GM18526 (cell line): ENCODE results near the gene SRSF2.

ENCODE experiments used
- POLR2A ChIP-seq: IDR thresholded peaks from 3 replicates; pipeline ENCODE4 v1.6.1; 2011; ENCODE audit not compliant: insufficient read length; ENCODE audit errors: extremely low read depth

SRSF2 gene

DNA sequence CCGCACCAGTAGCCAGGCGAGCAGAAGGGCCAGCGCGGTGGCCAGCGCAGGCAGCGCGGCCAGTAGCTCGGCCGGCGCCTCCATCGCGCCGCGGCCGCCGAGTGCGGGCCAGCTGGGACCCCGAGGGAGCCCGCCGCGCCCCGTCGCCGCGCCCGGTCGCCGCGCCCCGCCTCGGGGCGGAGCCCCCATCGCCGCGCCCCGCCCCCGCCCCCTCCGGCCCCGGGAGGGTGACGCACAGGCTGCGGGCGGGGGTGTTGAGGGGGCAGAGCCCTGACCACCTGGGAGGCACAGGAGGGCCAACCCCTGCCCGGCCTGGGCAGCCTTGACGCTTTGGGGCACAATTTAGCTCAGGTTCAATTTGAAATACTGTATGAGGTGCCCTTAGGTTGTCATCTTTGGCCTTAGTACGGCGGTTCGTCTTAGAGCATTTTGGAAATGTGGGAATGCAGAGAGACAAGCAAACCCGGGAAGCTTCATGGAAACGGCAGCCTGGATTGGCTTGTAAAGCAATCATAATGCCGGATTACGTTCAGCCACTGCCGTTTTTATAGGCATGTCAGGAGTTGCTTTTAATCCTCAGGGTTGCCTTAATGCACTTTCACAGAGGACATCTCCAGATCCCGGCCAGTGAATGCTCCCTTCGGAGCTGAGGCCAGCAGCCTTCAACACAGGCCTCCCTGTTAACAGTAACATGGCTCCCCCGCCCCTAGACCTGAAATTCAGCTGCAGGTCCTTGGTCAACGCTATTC, 26.1 kb downstream of the SRSF2 start, which contains the start of gene MXRA7:
TSS of gene MXRA7 (minus strand) at position 103 of the 749 bp plus-strand sequence. CDS start at position 84, 19 bp downstream.
- TF ChIP-seq POLR2A = no peak

DNA sequence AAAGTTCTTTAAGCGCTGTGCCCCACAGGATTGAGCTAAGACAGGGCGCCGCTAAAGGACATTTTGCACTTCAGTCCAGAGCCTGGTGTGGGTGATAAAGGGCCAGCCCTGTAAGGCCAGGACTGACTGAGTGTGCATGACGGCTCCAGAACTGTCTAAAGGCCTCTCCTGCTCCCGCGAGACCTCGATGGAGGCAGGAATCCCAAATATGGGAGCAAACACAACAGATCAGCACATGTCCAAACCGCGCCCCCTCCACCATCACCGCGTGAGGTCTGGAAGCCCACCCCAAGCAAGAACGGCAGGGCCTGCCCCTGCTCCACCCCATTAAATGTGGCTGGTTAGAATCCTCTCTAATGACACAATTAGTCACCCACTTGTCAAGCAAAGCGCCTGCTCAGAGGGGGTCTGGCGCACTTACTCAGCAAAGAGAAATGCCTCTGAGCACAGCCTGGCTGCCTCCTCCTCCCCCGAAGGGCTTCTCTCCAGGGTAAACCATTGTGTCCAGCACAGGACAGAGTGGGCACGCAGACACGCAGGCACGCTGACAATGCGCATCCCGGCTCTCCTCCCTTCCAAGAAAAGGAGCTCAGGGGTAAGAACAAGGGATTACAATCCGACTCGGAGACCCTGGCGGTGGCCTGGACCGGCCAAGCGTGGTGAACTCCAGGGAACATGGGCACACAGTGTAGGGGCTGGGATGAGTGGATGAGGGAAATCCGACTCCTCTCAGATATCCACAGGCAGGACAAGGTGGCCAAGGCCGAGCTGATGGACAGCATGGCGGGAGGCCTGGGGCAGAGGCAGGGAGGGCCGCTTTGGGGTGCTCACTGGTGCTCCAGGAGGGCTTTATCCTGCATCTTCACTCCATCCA, 27.8 kb downstream of the SRSF2 start:
- no peak for TF ChIP-seq POLR2A

DNA sequence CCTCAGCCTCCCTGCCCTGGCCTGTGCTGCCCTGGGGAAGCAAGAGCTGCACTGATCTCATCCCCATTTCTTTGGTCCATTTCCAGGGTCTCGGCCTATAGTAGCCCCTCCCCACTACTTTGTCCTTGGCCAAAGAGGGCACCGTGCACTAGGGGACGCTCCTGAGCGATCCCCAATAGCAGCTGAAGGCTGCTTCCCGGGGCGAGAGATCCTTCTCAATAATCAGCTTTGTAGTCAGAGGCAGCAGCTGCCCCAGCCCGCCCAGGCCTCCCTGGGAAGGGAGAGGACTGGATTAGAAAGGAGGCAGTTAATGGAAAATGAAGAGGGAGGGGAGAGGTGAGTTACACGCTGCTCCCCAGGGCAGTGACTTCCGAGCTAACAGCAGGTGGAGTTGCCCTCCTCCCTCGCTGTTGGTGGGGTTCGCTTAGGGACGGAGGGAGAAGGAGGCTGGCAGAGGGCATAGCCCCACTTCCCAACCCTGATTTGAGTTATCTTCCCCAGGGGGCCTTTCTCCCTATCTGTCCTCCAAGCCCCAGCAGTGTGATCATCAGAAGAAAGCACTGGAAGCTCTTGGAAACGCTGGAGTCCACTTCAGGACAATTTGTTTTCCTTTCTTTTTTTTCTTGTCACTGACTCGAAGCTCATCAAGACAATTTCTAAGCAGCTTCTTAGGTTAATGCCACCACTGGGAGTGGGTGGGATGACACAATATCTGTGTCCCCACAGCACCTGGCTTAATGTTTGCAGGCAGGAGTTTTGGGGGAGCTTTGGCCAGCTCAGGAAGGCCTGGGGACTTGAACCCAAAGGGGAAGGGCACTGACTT, 28.9 kb downstream of the SRSF2 start:
- TF ChIP-seq POLR2A = no peak

DNA sequence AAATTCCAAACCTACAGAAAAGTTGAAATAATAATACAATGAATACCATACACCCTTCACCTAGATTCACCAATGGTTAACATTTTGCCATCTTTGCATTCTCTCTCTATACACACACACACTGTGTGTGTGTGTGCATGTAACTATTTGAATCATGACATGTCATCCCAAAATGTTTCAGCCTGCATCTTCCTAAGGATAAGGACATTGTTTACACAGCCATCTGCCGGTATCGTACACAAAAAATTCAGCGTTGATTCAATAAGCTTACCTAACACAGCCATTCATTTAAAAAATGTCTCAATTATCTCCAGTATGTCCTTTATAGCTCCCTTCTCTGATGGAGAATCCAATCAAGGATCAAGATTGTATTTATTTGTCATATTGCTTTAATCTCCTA, 30.3 kb downstream of the SRSF2 start:
- no peak for TF ChIP-seq POLR2A

DNA sequence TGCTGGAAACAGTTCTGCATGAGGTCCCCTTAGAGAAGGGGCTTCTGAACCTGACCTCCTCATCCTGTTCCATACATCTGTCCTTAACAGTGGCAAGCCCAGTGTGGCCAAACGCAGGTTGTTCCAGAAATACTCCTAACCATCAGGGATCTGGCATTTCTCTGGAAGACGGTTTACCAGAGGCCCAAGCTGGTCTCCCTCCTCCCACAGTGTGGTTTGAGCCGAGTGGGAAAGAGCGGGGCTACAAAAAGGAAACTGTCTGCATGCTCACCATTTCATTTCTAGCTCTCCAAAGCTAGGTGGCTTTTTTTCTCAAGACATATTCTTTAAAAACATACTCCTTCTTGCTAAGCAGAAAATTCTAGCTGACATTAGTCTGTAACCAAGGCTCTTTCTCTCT, 32.3 kb downstream of the SRSF2 start:
- no peak for TF ChIP-seq POLR2A

DNA sequence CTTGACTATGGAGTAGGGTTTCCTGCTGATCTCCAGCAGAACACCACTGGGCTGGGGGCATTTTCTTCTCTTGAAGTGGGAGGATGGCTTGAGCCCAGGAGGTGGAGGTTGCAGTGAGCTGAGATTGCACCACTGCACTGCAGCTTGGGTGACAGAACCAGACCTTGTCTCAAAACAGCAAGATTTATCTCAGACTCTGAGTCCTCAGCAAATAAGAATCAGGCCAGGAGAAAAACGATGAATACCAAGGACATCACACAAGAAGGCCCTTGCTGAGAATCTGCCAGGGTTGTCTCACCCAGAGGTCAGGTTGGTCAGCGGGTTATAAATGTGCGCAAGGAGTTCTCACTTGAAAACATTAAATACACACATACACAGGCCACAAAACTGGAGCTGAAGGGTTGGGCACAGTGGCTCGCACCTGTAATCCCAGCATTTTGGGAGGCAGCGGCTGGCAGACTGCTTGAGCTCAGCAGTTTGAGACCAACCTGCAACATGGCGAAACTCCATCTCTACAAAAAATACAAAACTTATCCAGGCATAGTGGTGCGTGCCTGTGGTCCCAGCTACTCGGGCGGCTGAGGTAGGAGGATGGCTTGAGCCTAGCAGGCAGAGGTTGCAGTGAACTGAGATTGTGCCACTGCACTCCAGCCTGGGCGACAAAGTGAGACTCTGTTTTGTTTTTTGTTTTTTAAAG, 34.0 kb downstream of the SRSF2 start:
- TF ChIP-seq POLR2A = no peak

DNA sequence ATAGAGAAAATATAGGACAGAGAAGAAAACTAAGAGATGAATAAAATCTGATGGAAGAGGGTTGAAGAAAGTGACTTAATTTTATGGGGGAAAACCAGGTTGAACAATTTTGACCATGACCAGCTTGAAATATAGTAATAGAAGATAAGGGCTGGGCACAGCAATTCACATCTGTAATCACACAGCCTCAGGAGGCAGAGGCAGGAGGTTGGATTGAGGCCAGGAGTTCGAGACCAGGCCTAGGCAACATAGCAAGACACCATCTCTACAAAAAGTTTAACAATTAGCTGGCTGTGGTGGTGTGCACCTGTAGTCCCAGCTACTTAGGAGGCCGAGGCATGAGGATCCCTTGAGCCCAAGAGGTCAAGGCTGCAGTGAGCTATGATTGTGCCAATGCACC, 35.1 kb downstream of the SRSF2 start:
- no peak for TF ChIP-seq POLR2A

DNA sequence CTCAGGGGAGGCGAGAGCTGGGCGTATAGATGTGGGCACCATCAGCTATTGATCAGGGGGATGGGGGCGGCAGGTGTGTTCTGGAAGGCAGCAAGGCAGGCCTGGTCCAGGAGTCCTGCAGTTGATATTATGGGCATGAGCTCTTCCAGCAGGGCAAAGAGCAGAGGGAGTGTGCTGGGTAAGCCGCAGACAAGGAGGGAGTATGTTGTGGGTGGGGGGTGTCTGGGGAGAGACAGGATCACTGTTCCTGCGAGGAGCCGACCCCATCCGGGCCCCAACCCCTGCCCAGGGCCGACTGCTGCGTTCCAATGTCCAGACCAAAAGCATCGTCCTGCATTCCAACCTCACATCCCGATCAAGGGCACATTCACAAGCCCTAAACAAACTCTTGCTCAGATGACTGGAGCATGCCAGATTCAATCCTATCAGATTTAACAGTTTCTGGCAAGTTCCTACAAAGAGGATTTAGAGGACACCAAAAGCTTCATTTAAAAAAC, 35.6 kb downstream of the SRSF2 start:
- no peak for TF ChIP-seq POLR2A

DNA sequence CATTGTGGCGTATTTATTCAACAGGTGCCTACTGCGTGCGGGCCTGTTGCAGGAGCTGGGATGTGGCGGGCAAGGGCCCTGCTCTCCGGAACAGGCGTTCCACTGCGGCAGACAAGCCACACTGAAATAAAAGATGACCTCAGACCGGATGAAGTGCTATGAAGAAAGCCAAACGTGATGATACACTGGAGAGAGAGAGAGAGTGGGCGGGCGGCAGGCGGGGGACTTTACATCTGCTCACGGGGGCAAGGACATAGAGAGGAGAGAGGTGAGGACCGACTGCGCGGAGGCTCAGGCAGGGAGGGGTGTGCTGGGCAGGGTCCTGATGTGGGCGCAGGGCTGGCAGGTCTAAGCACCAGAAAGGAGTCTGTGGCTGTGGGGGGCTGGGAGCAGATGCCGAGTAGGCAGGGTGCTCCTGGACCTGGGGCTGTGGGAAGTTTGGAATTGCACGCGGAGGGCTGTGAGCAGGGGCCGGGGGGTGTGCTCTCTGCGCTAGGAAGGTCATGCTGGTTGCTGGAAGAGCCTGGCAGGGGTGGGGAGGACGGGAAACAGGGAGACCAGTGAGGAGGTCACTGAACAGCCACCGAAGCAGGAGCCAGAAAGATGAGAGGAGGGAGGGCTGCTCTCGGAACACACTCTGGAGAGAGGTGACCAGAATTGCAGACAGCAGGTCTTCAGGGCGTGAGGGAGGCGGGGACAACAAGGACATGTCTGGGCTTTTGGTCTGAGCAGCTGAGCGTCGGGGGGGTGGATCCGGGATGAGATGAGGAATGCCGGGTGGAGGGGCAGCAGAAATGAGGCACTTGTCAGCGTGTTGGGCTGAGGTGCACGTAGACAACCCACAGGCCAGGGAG, 36.3 kb downstream of the SRSF2 start:
- no peak for TF ChIP-seq POLR2A

DNA sequence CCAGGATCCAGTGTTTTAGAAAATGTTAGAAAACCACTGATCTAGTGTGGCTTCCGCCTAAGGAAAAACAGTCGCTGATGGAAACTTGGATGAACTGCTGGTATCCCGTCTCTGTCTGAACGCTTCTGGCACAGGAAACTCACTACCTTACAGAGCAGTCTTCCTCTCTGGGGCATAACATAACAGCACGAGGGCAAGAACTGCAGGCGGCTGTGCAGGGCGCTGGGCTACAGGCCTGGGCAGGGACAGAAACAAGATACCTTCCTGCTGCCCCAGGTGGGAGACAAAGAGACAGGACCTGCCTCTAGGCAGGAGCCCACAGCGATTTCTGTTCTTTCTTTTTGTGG, 36.9 kb downstream of the SRSF2 start:
- no peak for TF ChIP-seq POLR2A

DNA sequence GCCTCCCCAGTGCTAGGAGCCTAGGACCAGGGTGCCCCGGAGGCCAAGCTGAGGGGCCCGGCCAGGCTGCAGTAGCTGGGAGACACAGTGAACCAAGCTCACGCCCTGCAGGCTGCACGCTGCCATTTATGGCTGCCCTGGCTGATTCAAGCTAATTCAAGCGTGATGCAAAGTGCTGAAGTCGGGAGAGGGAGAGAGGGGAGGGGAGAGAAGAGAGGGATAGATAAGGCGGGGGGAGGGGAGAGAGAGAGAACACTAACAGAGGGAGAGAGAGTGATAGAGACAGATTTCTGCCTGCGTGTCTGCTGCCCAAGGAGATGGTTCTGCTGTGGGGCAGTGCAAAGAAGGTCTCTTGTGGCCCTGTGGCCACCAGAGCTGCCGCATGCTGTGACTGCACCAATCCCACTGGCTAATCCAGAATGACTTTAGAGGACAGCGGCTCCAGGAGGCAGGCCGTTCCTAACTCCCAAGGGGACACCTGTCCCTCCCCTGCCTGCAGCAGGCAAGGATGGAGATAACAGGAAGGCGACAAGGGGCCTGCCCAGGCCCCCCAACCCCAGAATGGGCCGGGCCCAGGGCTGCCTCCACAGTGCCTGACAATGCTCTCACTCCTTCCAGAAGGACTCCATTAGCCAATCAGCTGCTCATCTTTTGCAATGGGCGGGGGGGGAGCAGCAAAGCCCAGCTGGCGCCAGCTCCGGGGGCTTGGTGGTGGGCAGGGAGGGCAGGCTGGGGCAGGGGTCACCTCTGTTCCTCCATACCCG, 39.2 kb downstream of the SRSF2 start:
- no peak for TF ChIP-seq POLR2A

DNA sequence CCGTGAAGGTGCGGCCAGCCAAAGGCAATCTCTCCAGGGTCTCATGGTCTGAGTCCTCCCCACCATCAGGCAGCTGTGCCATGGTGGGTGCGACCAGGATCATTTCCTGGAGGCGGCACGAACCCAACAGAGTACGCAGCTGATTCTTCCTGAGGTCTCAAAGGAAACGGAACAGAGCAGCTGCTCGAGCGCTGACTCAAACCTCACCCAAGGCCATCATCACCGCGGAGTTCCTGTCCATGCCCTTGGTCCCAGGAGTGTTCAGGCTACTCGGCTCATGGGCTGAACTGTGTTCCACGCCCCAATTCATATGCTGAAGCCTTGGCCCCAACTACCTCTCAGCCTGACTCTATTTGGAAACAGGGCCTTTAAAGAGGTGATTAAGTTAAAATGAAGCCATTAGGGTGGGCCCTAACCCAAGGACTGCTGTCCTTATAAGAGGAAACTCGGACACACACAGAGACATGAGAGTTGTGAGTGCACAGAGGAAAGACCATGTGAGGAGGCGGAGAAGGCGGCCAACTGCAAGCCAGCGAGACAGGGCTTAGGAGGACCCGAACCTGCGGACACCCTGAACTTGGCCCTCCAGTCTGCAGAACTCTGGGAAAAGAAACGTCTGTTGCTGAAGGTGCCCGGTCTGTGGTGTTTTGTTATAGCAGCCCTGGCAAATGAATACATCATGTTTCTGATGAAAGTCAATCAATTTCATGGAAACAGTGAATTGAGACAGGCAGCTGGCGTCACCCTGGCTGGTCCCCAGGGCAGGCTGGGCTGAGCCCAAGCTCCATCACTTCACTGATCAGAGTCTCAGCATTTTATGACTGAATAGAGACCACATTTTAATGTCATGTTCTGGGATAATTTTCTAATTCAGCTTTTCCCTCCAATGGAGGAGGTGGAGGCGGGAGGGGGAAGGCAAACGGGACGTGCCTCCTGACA, 40.1 kb downstream of the SRSF2 start:
- no peak for TF ChIP-seq POLR2A
